HG02852 (cell line): ENCODE data around the gene SIVA1.
"Not testable (repeated sequence)": the region's sequence is repeated elsewhere in the genome, so short reads cannot be mapped to it uniquely, and the experiment has no call there.

Source experiments
- ATAC-seq: cut with Tn5 transposase; IDR thresholded peaks from one replicate; pipeline ENCODE4 v1.9.1; 2021; ENCODE audit warnings: mild to moderate bottlenecking, moderate library complexity; ENCODE audit not compliant: unreplicated experiment

Gene SIVA1

DNA sequence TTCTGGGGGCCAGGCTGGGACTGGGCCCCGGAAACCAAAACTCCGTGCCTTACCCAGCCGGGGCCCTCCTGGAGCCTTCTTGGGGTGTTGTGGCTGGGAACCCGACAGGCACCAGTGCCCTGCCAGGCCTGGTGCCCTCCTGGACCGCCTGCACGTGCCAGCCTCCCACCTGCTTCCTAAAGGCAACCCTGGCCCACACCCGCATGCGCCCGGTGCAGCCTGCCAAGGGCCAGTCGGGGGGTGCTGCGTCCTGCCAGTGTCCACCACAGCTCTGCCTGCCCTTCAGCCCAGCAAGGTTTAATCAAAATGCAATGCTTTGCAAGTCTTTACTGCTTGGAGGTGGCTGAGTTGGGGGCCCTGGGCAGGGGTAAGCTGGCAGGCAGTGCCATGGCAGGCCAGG lies 34.1 kb upstream of the SIVA1 start:
- ATAC-seq = no peak

DNA sequence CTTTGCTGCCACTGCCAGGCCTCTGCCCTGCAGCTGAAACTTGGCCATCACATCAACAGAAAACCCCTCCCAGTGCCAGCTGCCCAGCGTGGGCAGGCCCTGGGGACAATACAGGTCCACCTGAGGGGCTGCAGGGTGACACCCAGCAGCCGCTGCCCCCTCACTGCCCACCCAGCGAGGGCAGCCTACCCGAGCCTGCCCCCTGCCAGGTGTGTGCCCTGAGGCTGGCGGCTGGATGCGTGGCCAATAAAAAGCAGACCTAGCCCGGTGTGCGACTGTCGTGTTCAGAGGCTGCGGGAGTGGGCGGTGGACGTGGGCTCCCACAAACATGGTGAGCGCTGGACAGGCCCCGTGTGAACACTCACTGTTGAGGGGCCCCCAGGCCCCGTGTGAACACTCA lies 33.6 kb upstream of the SIVA1 start:
- ATAC-seq = no peak

DNA sequence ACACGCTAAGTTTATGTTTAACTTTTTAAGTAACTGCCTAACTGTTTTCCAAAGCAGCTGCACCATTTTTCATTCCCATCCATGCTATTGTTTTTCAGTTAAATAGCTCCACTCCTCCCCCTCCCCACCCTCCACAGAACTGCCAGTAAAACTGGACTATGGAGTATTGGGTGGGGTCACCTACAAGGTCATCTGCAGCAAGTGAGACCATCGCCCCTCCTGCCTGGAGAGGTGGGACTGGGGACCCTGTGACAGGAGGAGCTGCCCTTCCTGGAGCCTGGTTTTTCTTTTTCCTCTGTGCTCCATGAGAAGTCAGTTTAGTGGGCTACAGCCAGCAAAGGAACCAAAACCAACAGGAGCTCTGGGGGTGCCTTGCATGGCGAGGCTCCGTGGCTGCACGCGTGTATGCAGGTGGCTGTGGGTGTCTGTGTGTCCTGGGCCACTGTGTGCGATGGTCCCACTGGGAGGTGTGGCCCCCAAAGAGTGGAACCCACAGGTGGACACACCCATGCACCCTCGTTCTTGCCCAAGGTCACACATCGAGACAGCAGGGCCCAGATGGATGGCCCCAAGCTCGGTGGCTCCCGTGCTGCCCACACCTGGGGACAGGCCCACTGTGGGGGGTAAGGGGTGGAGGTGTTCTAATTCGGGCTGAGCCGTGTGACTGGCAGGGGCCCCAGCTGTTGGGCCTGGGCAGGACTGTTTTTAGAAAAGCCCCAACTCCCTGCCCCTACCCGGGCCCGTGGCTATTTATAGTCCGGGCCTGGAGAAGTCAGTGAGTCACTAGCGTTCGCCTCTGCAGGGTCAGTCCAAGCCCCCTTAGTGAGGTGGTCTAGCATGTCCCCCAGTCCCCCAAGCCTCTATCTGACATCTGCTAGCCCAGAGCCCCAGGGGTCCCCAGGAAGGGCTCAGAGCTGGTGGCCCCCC lies 31.2 kb upstream of the SIVA1 start:
- no peak for ATAC-seq

DNA sequence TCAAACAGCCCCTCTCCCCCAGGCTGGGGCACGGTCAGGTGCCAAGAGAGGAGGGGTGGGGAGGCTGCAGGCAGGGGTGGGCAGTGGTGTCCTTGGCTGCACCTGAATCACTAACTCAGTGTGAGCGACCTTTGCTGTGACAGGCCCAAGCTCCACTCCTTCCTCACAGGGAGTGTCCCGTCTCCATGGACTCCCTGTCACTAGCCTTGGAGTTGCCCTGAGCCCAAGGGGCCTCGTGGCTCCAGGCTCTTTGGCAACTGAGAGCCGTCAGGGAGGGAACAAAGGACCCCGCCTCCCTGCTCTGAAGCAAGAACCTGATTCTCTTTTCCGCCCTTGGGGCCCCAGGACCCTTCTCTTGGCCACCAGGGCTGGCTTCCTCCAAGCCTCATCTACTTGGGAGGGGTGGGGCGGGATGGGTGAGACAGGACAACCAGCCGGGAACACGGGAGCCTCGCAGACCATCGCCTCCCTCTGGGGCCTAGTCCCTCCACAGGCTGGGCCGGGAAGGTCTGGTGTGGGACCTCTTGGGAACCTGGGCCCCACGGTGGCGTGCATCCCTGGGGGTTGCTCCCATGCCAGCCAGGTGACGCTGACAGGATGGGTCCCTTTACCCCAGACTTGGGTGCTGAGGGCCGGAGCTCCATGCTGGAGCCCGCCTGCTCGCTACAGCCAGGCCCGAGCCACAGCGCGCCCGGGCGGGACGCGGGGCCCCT lies 29.9 kb upstream of the SIVA1 start:
- no peak for ATAC-seq

GRCh38 chr14:104723651-104724406 lies 29.1 kb upstream of the SIVA1 start, which contains the start of gene ADSS1:
Gene ADSS1 (plus strand): TSS chr14:104724229. CDS start chr14:104724271, 42 bp downstream.
- peak; percentile 71 for ATAC-seq

DNA sequence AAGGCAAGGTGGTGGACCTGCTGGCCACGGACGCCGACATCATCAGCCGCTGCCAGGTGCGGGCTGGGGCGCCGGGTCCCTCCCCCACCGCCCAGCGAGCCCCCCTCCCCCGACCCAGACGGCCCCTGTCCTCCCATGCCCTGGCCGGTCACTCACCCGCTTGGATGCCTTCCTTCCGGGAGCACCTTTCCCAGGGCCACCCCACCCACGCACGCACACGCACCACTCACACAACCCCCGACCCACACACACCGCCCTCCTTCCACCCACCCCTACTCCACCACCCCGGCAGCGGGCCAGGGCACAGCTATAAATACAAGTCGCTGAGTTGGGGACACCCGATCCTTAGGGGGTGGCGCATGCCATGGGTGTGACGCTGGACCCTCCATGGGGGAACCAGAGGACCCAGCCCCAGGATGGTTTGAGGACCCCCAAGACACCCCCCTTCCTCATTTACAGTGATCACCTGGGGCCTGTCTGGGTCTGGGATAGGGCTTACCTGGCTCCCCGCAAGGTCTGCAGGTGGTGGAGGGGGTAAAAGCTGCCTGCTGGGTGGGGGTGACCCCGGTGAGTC lies 28.5 kb upstream of the SIVA1 start:
- ATAC-seq = no peak

DNA sequence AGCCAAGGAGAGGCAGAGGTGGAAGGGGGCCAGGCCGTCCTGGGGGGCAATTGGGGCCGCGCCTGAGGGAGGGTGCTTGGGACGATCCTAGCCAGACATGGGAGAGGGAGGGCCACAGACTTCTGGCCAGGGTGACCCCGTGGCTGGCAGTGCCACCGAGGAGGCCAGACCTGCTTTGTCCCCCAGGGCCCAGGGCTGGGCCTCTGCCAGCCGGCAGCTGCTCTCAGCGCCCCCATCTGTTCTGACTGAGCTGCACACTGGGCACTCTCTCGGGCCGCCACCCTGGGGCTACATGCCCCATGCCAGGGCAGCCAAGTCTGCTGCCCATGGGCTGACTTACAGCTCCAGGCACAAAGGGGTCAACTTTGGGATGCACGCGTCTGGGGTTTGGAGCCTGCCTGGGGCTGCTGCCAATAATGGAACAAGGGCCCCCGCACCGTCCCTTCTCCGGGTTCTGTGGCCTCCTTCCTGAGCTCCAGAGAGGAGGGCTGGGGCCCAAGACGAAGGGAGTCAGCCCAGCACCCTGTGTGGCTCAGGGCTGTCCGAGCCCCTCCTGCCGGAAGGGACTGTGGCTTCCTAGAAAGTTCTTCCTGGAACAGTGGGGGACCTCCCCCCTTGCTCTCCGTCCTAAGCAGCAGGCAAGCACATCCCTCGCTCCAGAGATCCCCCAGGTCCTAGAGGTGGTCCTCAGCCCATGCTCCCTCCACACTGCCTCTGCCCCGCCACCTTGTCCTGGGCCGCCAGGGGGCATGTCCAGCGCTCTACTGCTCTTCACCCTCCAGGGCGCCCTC lies 27.8 kb upstream of the SIVA1 start:
- ATAC-seq = no peak

DNA sequence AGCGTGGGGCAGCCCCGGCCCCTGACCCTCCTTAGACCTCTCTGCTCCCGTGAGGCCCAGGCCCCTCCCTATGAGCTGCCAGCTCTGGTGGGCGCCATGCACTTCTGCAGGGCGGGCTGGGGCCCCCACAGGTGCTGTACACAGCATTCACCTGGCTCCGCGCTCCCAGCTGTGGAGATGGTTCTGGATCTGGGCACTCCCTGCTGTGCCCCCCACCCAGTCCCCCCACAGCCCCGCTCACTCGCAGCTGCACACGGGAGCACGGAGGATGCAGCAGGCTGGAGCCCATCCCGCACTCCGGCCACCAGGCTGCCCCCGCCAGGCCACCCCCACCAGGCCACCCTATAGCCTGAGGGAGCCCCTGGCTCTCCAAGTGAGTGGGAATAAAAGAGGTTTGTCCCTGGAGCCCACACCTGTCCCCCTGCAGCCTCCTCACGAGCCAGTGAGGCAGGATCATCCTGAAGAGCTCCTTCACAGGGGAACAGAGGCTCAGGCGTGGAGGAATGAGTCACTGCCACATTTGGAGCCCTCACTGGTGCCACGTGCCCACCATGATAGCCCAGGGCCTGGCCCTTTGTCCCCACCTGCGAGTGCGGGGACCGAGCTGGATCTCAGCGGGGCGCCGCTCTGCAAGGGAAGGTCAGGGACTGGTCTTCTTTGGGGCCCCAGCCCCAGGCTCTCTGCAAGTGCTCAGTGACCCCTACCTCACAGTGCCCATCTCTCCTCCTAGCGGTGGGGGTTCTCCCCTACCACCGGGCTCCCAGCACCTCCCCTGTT lies 27.0 kb upstream of the SIVA1 start:
- ATAC-seq = no peak

DNA sequence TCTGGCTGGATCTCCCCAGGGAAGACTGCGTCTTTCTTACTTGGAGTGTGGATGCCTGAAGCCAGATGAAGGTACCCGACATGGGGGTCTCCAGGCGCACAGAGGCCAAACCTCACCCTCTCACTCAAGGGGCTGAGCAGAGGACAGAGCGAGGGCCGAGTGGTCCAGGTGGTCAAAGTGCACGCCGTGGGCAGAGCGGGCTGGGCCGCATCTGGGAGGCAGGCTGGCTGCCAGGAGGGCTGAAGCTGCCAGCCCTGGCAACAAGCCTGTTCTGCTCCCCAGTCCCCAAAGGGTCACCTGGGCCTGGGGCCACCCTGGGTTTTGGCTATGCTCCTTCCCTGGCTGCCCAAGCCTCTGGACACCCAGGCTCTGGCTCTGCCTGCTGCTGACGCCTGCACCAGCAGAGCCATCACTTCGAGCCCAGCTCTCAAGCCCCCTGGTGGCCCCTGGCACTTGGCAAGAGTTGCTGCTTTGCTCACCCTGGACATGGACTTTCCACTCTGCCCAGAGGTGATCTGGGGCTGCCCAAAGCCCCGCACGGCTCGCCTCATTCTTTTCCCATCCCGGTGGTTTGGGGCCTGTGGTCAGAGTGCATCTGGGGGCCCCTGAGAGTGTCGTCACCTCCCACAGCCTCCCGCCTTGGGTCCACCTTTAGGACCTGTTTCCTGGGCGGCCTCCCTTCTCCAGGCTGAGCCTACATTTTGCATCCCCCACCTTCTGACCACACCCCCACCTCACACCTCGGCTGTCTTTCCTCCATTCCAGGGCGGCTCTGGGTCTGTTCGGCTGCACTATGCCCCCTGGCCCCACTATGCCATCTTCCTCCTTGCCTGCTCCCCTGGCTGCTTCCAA lies 26.1 kb upstream of the SIVA1 start:
- no peak for ATAC-seq

DNA sequence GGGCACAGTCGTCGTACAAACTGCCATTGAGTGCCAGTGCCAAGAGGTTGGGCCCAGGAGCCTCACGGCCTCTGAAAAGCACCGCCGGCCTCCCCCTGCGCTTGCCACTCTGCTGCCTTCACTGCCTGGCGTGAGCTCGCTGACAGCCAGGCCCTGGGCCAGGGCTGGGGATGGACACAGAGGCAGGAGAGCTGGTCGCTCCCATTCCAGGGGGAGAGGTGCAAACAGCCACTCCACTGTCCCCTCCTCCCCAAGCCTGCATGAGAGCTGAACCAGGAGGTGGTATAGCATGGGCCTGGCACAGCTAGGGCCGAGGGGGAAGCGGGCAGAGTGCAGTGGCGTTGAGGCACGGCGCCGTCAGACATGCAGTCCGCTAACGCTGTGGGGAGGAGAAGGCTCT lies 24.3 kb upstream of the SIVA1 start:
- no peak for ATAC-seq

GRCh38 chr14:104729176-104729834 lies 23.6 kb upstream of the SIVA1 start:
- not testable (repeated sequence) for ATAC-seq

DNA sequence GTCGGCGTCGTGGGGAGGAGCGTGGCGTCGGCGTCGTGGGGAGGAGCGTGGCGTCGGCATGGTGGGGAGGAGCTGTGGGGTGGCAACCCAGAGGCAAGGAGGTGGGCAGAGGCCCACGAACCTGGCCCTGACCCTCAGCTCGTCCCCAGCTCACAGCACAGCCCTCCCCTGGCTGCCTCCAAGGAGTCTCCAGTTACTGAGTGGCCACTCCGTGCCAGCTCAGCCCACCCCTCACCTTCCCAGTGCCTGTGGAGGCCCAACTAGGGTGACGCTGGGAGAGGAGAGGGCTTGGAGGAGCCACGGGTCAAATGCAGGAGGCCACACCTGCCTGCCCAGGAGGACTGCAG lies 23.1 kb upstream of the SIVA1 start:
- no peak for ATAC-seq

DNA sequence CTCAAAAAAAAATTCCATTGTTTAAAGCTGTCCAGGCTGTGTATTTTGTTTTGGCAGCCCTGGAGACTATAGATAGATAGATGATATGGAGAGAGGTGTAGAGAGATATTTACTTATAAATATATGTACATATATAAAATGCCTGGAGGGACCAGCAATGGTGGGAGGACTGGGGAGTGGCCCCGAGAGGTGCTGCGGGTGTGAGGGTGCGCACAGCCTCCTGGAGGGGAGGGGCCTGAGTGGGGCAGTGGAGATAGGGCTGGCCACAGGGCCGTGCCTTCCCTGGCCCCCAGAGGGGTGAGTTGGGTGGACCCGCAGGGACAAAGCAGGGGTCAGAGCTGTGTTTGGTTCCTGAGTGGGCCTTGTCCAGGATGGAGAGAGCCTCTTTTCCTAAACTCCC lies 22.5 kb upstream of the SIVA1 start:
- no peak for ATAC-seq

DNA sequence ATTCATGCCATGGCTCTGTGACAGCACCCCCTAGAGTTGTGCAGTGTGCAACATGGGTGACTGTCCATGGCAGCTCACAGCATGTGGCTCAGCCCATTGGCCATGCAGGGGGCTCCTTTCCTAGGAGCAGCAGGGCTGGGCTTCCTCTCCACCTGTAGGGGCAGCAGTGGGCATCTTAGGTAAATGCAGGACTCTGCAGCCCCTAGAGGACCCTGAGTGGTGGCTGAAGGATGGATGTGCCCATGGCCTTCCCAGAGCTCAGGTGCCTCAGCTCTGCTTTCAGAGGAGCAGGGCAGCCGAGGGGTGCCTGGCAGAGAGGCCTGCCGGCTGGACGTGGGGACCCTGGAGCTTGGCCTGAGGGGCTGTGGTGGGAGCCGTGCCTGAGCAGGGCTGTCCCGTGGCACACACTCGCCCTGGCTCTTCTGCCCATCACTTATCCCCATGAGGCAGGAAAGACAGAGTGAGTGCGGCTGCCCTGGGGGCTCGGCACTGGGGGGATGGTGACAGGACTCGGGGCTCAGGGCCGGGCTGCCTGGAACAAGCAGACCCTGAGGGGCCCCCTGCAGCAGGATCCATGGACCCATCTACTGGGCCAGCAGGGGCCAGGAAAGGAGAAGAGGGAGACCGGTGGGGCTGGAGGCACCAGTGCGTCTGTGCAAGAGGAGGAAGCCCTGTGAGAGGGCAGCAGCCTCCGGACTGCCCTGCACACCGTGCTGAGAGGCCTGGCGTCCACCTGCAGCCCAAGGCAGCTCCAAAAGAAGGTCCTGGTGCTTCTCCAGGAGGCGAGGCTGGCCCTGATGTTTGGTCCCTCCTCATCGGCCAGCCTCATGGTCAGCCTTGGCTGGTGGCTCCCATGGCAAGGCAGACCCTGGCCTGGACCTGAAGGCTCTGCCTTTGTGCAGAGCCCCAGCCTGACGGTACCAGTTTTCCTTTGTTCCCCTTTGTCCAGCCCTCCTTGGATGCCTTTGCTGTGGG lies 21.3 kb upstream of the SIVA1 start:
- ATAC-seq = no peak

- ATAC-seq = no peak
Measured at GRCh38 chr14:104732355-104732804, 20.6 kb upstream of the SIVA1 start.

GRCh38 chr14:104732931-104733681 lies 19.8 kb upstream of the SIVA1 start:
- ATAC-seq = no peak
